Stimulated activated CD8-positive, alpha-beta memory T cell treated with anti-CD3 and anti-CD28 coated beads, Interleukin-7, amount 100 ng/mL, for 48 hours (primary cell): Measurements from ENCODE around the gene ABCA1.

Experiments used
- DNase-seq, 2 donors: peaks; one replicate each; pipeline ENCODE4 v3.0.0-alpha.2; 2020; ENCODE audit warnings: low read depth in 1 of 2; ENCODE audit errors: extremely low read depth in 1 of 2

The ABCA1 gene

GRCh38 chr9:104850786-104851545 lies 77.0 kb downstream of the ABCA1 start:
- DNase-seq: no peak

- DNase-seq: no peak
These were observed 78.9 kb downstream of the ABCA1 start for GRCh38 chr9:104849023-104849422.

- DNase-seq: no peak
These were observed 83.2 kb downstream of the ABCA1 start for GRCh38 chr9:104844710-104845109.

GRCh38 chr9:104843644-104844240 lies 84.2 kb downstream of the ABCA1 start:
- DNase-seq: no peak

- no peak for DNase-seq
These were observed 85.3 kb downstream of the ABCA1 start for GRCh38 chr9:104842698-104843097.

GRCh38 chr9:104841601-104842141 lies 86.3 kb downstream of the ABCA1 start:
- no peak for DNase-seq

- DNase-seq: no peak
These were observed 89.0 kb downstream of the ABCA1 start for GRCh38 chr9:104838958-104839357.

GRCh38 chr9:104836767-104837166 lies 91.2 kb downstream of the ABCA1 start:
- no peak for DNase-seq

GRCh38 chr9:104836235-104836634 lies 91.7 kb downstream of the ABCA1 start:
- no peak for DNase-seq

- no peak for DNase-seq
These were observed 92.8 kb downstream of the ABCA1 start for GRCh38 chr9:104835161-104835560.

GRCh38 chr9:104833696-104834095 lies 94.3 kb downstream of the ABCA1 start:
- DNase-seq: no peak

- no peak for DNase-seq
These were observed 96.3 kb downstream of the ABCA1 start for GRCh38 chr9:104831681-104832080.

- no peak for DNase-seq
These were observed 101.0 kb downstream of the ABCA1 start for GRCh38 chr9:104826911-104827310.

GRCh38 chr9:104826079-104826775 lies 101.7 kb downstream of the ABCA1 start:
- DNase-seq: no peak

- no peak for DNase-seq
These were observed 107.6 kb downstream of the ABCA1 start for GRCh38 chr9:104820336-104820735.

GRCh38 chr9:104819033-104819432 lies 108.9 kb downstream of the ABCA1 start:
- DNase-seq: no peak

GRCh38 chr9:104817437-104817836 lies 110.5 kb downstream of the ABCA1 start:
- DNase-seq: no peak

- no peak for DNase-seq
These were observed 111.9 kb downstream of the ABCA1 start for GRCh38 chr9:104815851-104816565.

GRCh38 chr9:104810421-104811339 lies 117.3 kb downstream of the ABCA1 start:
- DNase-seq: no peak

GRCh38 chr9:104808035-104808614 lies 119.8 kb downstream of the ABCA1 start:
- DNase-seq: no peak
